A673 (cell line): ENCODE data around the gene NAA38.

ENCODE experiments used
- EZH2 ChIP-seq: fragments of 200-600 bp; sonication (generic); IDR thresholded peaks from 2 replicates; pipeline ENCODE4 v1.6.1; 2017; ENCODE audit warnings: borderline replicate concordance, low read depth, mild to moderate bottlenecking, mixed read lengths, antibody characterized with exemption, low read length; ENCODE audit not compliant: poor library complexity, severe bottlenecking
- TF ChIP-seq, protein P1 (sequence below): fragments of 300-800, 200-600 bp; sonication (generic); conservative IDR thresholded peaks from 2 replicates; pipeline ENCODE4 v1.5.1; 2017; ENCODE audit warnings: low read depth, mild to moderate bottlenecking, antibody characterized with exemption, low read length, moderate library complexity, mixed read lengths

DNA sequence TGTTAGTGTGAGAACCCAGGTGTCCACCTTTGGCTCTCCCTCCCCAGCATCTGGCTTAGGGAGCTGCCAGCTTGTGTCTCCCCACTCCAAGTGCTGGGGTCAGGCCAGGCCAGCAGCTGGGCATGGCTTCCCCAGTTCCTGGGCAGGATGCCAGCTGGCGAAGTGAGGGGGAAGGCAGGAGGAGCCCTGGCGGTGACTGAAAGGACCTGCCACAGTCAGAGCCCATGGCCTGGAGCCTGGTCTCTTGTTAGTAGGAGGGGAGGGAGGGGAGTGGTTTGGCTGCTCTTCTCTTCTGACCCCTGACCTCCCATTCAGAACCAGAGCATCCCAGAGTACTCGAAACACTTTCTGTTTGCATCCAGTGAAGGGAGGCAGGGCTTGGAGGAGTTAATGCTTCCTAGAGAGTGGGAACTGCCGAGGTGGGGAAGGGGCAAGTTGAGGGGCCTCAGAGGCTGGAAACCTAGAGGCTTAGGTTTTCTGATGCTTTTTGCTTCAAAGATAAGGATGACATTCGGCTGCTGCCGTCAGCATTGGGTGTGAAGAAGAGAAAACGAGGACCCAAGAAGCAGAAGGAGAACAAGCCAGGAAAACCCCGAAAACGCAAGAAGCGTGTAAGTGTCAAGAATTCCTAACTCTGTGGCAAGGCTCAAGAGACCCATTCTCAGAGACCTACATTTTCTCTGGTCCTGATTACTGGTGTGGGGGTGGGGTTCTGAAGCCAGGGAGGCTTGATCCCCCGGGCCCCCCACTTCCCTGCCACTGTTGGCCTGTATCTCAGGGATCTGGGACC lies 32.0 kb upstream of the NAA38 start:
- TF ChIP-seq, protein P1, sequence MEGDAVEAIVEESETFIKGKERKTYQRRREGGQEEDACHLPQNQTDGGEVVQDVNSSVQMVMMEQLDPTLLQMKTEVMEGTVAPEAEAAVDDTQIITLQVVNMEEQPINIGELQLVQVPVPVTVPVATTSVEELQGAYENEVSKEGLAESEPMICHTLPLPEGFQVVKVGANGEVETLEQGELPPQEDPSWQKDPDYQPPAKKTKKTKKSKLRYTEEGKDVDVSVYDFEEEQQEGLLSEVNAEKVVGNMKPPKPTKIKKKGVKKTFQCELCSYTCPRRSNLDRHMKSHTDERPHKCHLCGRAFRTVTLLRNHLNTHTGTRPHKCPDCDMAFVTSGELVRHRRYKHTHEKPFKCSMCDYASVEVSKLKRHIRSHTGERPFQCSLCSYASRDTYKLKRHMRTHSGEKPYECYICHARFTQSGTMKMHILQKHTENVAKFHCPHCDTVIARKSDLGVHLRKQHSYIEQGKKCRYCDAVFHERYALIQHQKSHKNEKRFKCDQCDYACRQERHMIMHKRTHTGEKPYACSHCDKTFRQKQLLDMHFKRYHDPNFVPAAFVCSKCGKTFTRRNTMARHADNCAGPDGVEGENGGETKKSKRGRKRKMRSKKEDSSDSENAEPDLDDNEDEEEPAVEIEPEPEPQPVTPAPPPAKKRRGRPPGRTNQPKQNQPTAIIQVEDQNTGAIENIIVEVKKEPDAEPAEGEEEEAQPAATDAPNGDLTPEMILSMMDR: peak; percentile 42
- TF ChIP-seq EZH2: no peak
